Activated CD8-positive, alpha-beta memory T cell treated with anti-CD3 and anti-CD28 coated beads for 36 hours (primary cell): ENCODE data around the gene BRIP1. TPM values are rescaled to one million over a fixed set of nuclear protein-coding genes. Genes with fewer than 3 reads are reported as not detected.

Source experiments
- CTCF ChIA-PET: fragments of 350-600 bp; sonication (Branson Sonifier 250); formaldehyde crosslinking; loops from one replicate; lab custom pipeline; 2021; ENCODE audit warnings: antibody characterized with exemption; lab: Charles Lee
- POLR2A ChIA-PET: fragments of 350-600 bp; sonication (Branson Sonifier 250); formaldehyde crosslinking; loops from one replicate; lab custom pipeline; 2021; ENCODE audit warnings: antibody characterized with exemption; lab: Charles Lee
- total RNA-seq, 2 experiments: library from RNA; stranded (reverse); gene quantifications; one replicate each; pipeline ENCODE4 v1.2.3, GENCODE V29; 2021

BRIP1 gene
- total RNA-seq, 2 experiments from 2014 or later = 15.5 to 16.2 TPM

GRCh38 chr17:61634011-61634539, 229.3 kb downstream of the BRIP1 start:
- ChIA-PET CTCF (interaction anchor here (0.7 kb wide), 1 partner anchor 20 kb away, joined by 3 read pairs; no protein-coding TSS in a partner anchor), POLR2A (no interaction called here)

DNA sequence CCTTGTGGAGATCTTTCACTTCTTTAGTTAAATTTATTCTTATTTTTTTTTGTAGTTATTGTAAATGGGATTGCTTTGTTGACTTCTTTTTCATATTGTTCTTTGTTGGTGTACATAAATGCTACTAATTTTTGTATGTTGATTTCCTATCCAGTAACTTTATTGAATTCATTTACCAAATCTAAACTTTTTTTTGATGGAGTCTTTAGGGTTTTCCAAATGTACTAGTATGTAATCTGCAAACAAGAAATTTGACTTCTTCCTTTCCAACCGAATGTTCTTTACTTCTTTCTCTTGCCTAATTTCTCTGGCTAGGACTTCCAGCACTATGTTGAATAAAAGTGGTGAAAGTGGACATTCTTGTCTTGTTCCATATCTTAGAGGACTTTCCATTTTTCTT, 230.5 kb downstream of the BRIP1 start:
- ChIA-PET POLR2A (no interaction called here), CTCF (no interaction called here)

GRCh38 chr17:61631800-61632199, 231.5 kb downstream of the BRIP1 start:
- POLR2A ChIA-PET = no interaction called here
- CTCF ChIA-PET = no interaction called here

Other genes starting within 250 kb of the BRIP1 start
- 10 to 100 TPM; 26.8 to 28.2 TPM for gene INTS2, start 64.5 kb upstream of the BRIP1 start, total RNA-seq
- gene MED13, start 201.8 kb upstream of the BRIP1 start, total RNA-seq = 10 to 100 TPM; 46.3 to 46.9 TPM